ENCODE data around the gene PFKFB4.

Gene PFKFB4

DNA sequence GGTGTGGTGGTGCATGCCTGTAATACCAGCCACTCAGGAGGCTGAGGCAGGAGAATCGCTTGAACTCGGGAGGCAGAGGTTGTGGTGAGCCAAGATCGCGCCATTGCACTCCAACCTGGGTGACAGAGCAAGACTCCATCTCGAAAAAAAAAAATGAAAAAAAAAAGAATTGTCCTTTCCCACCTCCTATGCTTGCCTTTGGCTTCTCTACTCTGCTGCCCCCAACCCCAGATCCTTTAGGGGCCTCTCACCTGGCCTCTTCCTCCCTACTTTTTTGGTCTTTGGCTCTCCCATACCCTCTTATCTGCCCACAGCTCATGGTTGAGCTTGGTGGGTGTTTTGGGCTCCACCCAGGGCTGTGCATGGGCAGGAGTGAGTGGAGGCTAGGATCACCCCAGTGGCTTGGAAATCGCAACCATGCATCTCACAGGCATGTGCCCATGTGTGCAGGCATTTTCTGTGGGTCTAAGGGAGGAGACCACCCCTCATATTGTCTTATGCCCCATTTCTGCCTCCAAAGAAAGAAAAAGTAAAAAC, 50.6 kb downstream of the PFKFB4 start:
- no peak overlapping the region for H3K4me3 ChIP-seq (ENCODE audit: low read depth in 1 of 2, low read length in 1 of 2)
- no peak overlapping the region for H3K27ac ChIP-seq
- TF ChIP-seq, protein P1, sequence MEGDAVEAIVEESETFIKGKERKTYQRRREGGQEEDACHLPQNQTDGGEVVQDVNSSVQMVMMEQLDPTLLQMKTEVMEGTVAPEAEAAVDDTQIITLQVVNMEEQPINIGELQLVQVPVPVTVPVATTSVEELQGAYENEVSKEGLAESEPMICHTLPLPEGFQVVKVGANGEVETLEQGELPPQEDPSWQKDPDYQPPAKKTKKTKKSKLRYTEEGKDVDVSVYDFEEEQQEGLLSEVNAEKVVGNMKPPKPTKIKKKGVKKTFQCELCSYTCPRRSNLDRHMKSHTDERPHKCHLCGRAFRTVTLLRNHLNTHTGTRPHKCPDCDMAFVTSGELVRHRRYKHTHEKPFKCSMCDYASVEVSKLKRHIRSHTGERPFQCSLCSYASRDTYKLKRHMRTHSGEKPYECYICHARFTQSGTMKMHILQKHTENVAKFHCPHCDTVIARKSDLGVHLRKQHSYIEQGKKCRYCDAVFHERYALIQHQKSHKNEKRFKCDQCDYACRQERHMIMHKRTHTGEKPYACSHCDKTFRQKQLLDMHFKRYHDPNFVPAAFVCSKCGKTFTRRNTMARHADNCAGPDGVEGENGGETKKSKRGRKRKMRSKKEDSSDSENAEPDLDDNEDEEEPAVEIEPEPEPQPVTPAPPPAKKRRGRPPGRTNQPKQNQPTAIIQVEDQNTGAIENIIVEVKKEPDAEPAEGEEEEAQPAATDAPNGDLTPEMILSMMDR (IDR thresholded peaks at IDR 0.05), result no peak
- H3K9me3 ChIP-seq, result no peaks in the 10 kb centered on the region
- H3K36me3 ChIP-seq, result no peaks in the 10 kb centered on the region
- peaks cover 26 to 28% of the 10 kb centered on the region in 2 experiments for H3K4me1 ChIP-seq (ENCODE audit: control insufficient read depth in 1 of 2, insufficient read depth in 1 of 2, low read depth in 1 of 2, low read length in 1 of 2)
- peaks cover 49% of the 10 kb centered on the region for H3K27me3 ChIP-seq

DNA sequence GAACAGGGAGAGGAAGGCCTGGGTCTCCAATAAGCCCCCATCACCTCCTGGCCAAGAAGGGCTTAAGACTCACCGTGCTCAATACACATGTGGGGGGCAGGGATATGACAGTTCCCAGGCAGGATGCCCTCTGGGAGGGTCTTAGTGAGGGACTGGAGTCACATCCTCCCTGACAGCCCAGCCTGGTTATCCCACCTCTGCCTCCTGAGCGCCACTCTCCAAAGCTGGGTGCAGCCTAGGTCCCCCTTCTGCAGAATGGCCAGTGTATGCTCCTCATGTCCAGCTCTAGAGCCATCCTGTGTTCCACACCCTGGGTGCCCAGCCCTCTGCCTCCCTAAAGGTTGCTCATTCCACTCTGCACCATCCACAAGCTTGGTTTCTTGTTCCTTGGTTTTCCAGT, 51.5 kb downstream of the PFKFB4 start:
- no peaks in the 10 kb centered on the region for H3K9me3 ChIP-seq
- H3K27ac ChIP-seq, result peak overlapping the region; percentile 78
- H3K4me1 ChIP-seq (ENCODE audit: control insufficient read depth in 1 of 2, insufficient read depth in 1 of 2, low read depth in 1 of 2, low read length in 1 of 2), result peaks cover 26 to 28% of the 10 kb centered on the region in 2 experiments
- no peaks in the 10 kb centered on the region for H3K36me3 ChIP-seq
- peak overlapping the region; percentile 84 to 88 for H3K4me3 ChIP-seq (ENCODE audit: low read depth in 1 of 2, low read length in 1 of 2)
- peaks cover 49% of the 10 kb centered on the region for H3K27me3 ChIP-seq
- TF ChIP-seq, protein P1 (IDR thresholded peaks at IDR 0.05), result no peak

DNA sequence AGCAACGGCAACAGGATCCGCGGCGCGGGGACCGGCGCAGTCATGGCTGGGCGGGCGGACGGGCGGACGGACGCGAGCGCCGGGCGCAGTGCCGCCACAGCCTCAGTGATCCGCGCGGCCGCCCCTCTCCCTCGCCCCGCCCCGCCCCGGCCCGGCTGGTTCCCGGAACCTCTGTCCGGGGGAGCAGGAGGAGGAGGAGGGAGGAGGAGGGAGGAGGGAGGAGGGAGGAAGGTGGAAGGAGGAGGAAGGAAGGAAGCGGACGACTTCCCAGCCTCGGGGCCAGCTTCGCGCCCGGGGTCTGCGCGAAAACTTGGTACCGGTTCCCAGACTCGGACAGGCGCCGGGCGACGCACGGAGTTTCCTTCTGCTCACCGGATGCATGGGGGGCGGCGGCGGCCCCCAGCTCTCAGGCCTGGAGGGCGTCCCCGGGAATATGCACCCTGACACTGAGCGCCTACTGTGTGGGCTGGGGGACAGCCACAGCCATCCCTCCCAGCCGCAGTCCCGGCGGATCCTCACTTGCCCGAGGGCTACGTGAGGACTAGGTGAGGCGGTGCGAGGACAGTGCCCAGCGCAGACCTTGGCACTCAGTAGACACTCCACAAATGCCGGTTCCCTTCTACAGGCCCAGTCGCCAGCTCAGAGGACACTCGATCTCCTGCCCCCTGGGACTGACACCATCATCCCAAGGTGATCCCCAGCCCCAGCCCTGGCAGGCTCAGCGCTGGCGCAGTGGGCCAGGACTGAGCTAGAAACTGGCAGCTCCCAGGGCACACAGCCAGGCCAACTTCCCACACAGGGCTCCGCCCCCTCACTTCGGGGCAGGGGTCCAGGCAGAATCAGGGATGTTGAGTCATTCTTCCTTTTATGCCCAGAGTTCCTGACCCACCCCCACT, 52.3 kb downstream of the PFKFB4 start, which contains the start of gene SHISA5:
SHISA5 (minus strand) TSS at position 124 of the 896 bp plus-strand sequence; CDS start at position 44, 80 bp downstream.
- H3K27ac ChIP-seq, result peak within 1 kb of the TSS; percentile 78
- peaks cover 26 to 28% of the 10 kb centered on the region in 2 experiments for H3K4me1 ChIP-seq (ENCODE audit: control insufficient read depth in 1 of 2, insufficient read depth in 1 of 2, low read depth in 1 of 2, low read length in 1 of 2)

GRCh38 chr3:48503401-48504050, 53.1 kb downstream of the PFKFB4 start:
- Histone ChIP-seq H3K4me3 (ENCODE audit: low read depth in 1 of 2, low read length in 1 of 2) (peak overlapping the region; percentile 84 to 88), H3K27ac (peak overlapping the region; percentile 78), H3K36me3 (no peaks in the 10 kb centered on the region), H3K27me3 (peaks cover 49% of the 10 kb centered on the region), H3K4me1 (ENCODE audit: control insufficient read depth in 1 of 2, insufficient read depth in 1 of 2, low read depth in 1 of 2, low read length in 1 of 2) (peaks cover 26 to 28% of the 10 kb centered on the region in 2 experiments), H3K9me3 (no peaks in the 10 kb centered on the region)
- TF ChIP-seq, protein P1 (IDR thresholded peaks at IDR 0.05), result no peak

More for the DNA sequence above, 52.3 kb downstream of the PFKFB4 start, which contains the start of gene SHISA5:
- no peaks in the 10 kb centered on the region for H3K36me3 ChIP-seq
- TF ChIP-seq, protein P1 (IDR thresholded peaks at IDR 0.05), result peak; percentile 7
- H3K4me3 ChIP-seq (ENCODE audit: low read depth in 1 of 2, low read length in 1 of 2), result peak within 1 kb of the TSS; percentile 84 to 88
- no peaks in the 10 kb centered on the region for H3K9me3 ChIP-seq
- H3K27me3 ChIP-seq, result peaks cover 49% of the 10 kb centered on the region

- peak overlapping the region; percentile 84 to 88 for H3K4me3 ChIP-seq (ENCODE audit: low read depth in 1 of 2, low read length in 1 of 2)
- TF ChIP-seq, protein P1 (IDR thresholded peaks at IDR 0.05), result no peak
- H3K27me3 ChIP-seq, result peaks cover 48% of the 10 kb centered on the region
- no peaks in the 10 kb centered on the region for H3K36me3 ChIP-seq
- H3K4me1 ChIP-seq (ENCODE audit: control insufficient read depth in 1 of 2, insufficient read depth in 1 of 2, low read depth in 1 of 2, low read length in 1 of 2), result peaks cover 26 to 28% of the 10 kb centered on the region in 2 experiments
- H3K9me3 ChIP-seq, result no peaks in the 10 kb centered on the region
- peak overlapping the region; percentile 78 for H3K27ac ChIP-seq
These were observed 53.9 kb downstream of the PFKFB4 start for GRCh38 chr3:48502728-48503168.

All from neutrophil (primary cell).